ENCODE measurements around the gene SELPLG.
A peak's percentile ranks its signal among the peaks of the same experiment; 100 is the strongest.
"Not testable (repeated sequence)": the region's sequence is repeated elsewhere in the genome, so short reads cannot be mapped to it uniquely, and the experiment has no call there.

The SELPLG gene

GRCh38 chr12:108586306-108586705 lies 47.4 kb downstream of the SELPLG start:
- DNase-seq: no peak

- no peak for DNase-seq
Measured at GRCh38 chr12:108585864-108586263, 47.8 kb downstream of the SELPLG start.

GRCh38 chr12:108584456-108585065 lies 49.1 kb downstream of the SELPLG start:
- no peak for DNase-seq

GRCh38 chr12:108583991-108584390 lies 49.7 kb downstream of the SELPLG start:
- DNase-seq: no peak

- DNase-seq: no peak
Measured at GRCh38 chr12:108582978-108583770, 50.5 kb downstream of the SELPLG start.

- no peak for DNase-seq
Measured at GRCh38 chr12:108582509-108582908, 51.2 kb downstream of the SELPLG start.

GRCh38 chr12:108581311-108582227 lies 52.1 kb downstream of the SELPLG start:
- DNase-seq: no peak

- no peak for DNase-seq
Measured at GRCh38 chr12:108580531-108580930, 53.2 kb downstream of the SELPLG start.

- DNase-seq: no peak
Measured at GRCh38 chr12:108578813-108579212, 54.9 kb downstream of the SELPLG start.

GRCh38 chr12:108578264-108578663 lies 55.4 kb downstream of the SELPLG start:
- DNase-seq: no peak

- no peak for DNase-seq
Measured at GRCh38 chr12:108577458-108577857, 56.2 kb downstream of the SELPLG start.

- DNase-seq: no peak
Measured at GRCh38 chr12:108576660-108577234, 56.9 kb downstream of the SELPLG start.

- no peak for DNase-seq
Measured at GRCh38 chr12:108575199-108575912, 58.3 kb downstream of the SELPLG start.

- not testable (repeated sequence) for DNase-seq
Measured at GRCh38 chr12:108574276-108574675, 59.4 kb downstream of the SELPLG start.

- peak; percentile 20 to 41 for DNase-seq
Measured at GRCh38 chr12:108573317-108573716, 60.4 kb downstream of the SELPLG start.

GRCh38 chr12:108572166-108572790 lies 61.4 kb downstream of the SELPLG start:
- DNase-seq: no peak

Data from activated CD4-positive, alpha-beta T cell treated with anti-CD3 and anti-CD28 coated beads, Interleukin-2, amount 50 U/mL, for 48 hours (primary cell).